ENCODE data around the gene MACROD2. TPM values are rescaled to one million over a fixed set of nuclear protein-coding genes. Genes with fewer than 3 reads are reported as not detected.
A peak's percentile ranks its signal among the peaks of the same experiment; 100 is the strongest.

The MACROD2 gene
- polyA plus RNA-seq, 1 donor (not counting 4 experiments of a cell fraction or from before 2014, with no cell fraction given) = 0.71 TPM

- no peaks in the 10 kb centered on the region for H3K4me1 ChIP-seq (ENCODE audit: control insufficient read depth, extremely low read depth, insufficient read depth, low read length)
- H3K27me3 ChIP-seq (ENCODE audit: control insufficient read depth, extremely low read depth, insufficient read depth, low read length) = no peaks in the 10 kb centered on the region
- H3K9me1 ChIP-seq (ENCODE audit: control insufficient read depth, extremely low read depth, insufficient read depth, low read length) = no peaks in the 10 kb centered on the region
- H3K9ac ChIP-seq (ENCODE audit: control insufficient read depth, extremely low read depth, insufficient read depth, low read length) = no peak overlapping the region
- dilution Hi-C loops (cut with MboI; ENCODE audit: extremely low pct_ligation_motif_present, low sequenced_read_pairs) = no loop called here
- no peaks in the 10 kb centered on the region for H3K9me3 ChIP-seq (ENCODE audit: control insufficient read depth, low read depth, low read length)
- H3K36me3 ChIP-seq (ENCODE audit: control insufficient read depth in 2 of 2, extremely low read depth in 1 of 2, insufficient read depth in 2 of 2, low read length in 2 of 2) = no peaks in the 10 kb centered on the region
- H3K79me2 ChIP-seq (ENCODE audit: control insufficient read depth, insufficient read depth, low read length) = no peaks in the 10 kb centered on the region
- no peak overlapping the region for H3K27ac ChIP-seq (ENCODE audit: control insufficient read depth, insufficient read depth, low read length)
- DNase-seq (ENCODE audit: low read depth, low spot score) (no peak), FAIRE-seq (no peak)
- no peak overlapping the region for H2AFZ ChIP-seq (ENCODE audit: control insufficient read depth, low read length)
- H4K20me1 ChIP-seq (ENCODE audit: control insufficient read depth, extremely low read depth, insufficient read depth, low read length) = no peaks in the 10 kb centered on the region
- no peak overlapping the region for H3K4me3 ChIP-seq (ENCODE audit: control insufficient read depth in 2 of 3, extremely low read depth in 1 of 3, insufficient read depth in 2 of 3, low read depth in 1 of 3, low read length in 3 of 3)
- TF ChIP-seq EZH2 (IDR thresholded peaks at IDR 0.05; ENCODE audit: low read length) = no peak
- no peak for TF ChIP-seq CTCF (optimal IDR thresholded peaks at IDR 0.05 in 1 of 3, IDR thresholded peaks at IDR 0.05 in 1 of 3, conservative IDR thresholded peaks at IDR 0.05 in 1 of 3; ENCODE audit: extremely low read depth in 1 of 3, insufficient read depth in 2 of 3, low read length in 3 of 3)
- no peak overlapping the region for H3K4me2 ChIP-seq (ENCODE audit: control insufficient read depth, extremely low read depth, insufficient read depth, low read depth, low read length)
Measured at GRCh38 chr20:15214051-15214450, 1218.7 kb downstream of the MACROD2 start.

GRCh38 chr20:15220009-15220656 is 1224.8 kb downstream of the MACROD2 start:
- Histone ChIP-seq H3K27me3 (ENCODE audit: control insufficient read depth, extremely low read depth, insufficient read depth, low read length) (no peaks in the 10 kb centered on the region), H3K36me3 (ENCODE audit: control insufficient read depth in 2 of 2, extremely low read depth in 1 of 2, insufficient read depth in 2 of 2, low read length in 2 of 2) (no peaks in the 10 kb centered on the region), H3K27ac (ENCODE audit: control insufficient read depth, insufficient read depth, low read length) (peak overlapping the region; percentile 75), H3K79me2 (ENCODE audit: control insufficient read depth, insufficient read depth, low read length) (no peaks in the 10 kb centered on the region), H3K4me2 (ENCODE audit: control insufficient read depth, extremely low read depth, insufficient read depth, low read depth, low read length) (peak overlapping the region; percentile 88), H3K9me3 (ENCODE audit: control insufficient read depth, low read depth, low read length) (no peaks in the 10 kb centered on the region), H3K9me1 (ENCODE audit: control insufficient read depth, extremely low read depth, insufficient read depth, low read length) (no peaks in the 10 kb centered on the region), H3K4me1 (ENCODE audit: control insufficient read depth, extremely low read depth, insufficient read depth, low read length) (peaks cover 24% of the 10 kb centered on the region), H3K9ac (ENCODE audit: control insufficient read depth, extremely low read depth, insufficient read depth, low read length) (peak overlapping the region; percentile 33), H4K20me1 (ENCODE audit: control insufficient read depth, extremely low read depth, insufficient read depth, low read length) (no peaks in the 10 kb centered on the region), H3K4me3 (ENCODE audit: control insufficient read depth in 2 of 3, extremely low read depth in 1 of 3, insufficient read depth in 2 of 3, low read depth in 1 of 3, low read length in 3 of 3) (peak overlapping the region in 1 of 3 experiments; percentile 55), H2AFZ (ENCODE audit: control insufficient read depth, low read length) (peak overlapping the region; percentile 77)
- DNase-seq (ENCODE audit: low read depth, low spot score) (no peak), FAIRE-seq (peak; percentile 87)
- dilution Hi-C loops (cut with MboI; ENCODE audit: extremely low pct_ligation_motif_present, low sequenced_read_pairs) = no loop called here
- no peak for TF ChIP-seq EZH2 (IDR thresholded peaks at IDR 0.05; ENCODE audit: low read length)
- no peak for TF ChIP-seq CTCF (optimal IDR thresholded peaks at IDR 0.05 in 1 of 3, IDR thresholded peaks at IDR 0.05 in 1 of 3, conservative IDR thresholded peaks at IDR 0.05 in 1 of 3; ENCODE audit: extremely low read depth in 1 of 3, insufficient read depth in 2 of 3, low read length in 3 of 3)
